NCI-H748 (cell line): ENCODE results near the gene ADGRV1.
"Not testable (repeated sequence)": the region's sequence is repeated elsewhere in the genome, so short reads cannot be mapped to it uniquely, and the experiment has no call there.

ENCODE experiments used
- DNase-seq: peaks from one replicate; lab custom pipeline; 2025; ENCODE audit not compliant: unreplicated experiment; lab: John Stamatoyannopoulos, UW

ADGRV1 gene

GRCh38 chr5:90586469-90586868 is 27.9 kb downstream of the ADGRV1 start:
- no peak for DNase-seq

GRCh38 chr5:90590170-90590569 is 31.6 kb downstream of the ADGRV1 start:
- no peak for DNase-seq

- not testable (repeated sequence) for DNase-seq
These were observed 34.5 kb downstream of the ADGRV1 start for GRCh38 chr5:90593083-90593482.

GRCh38 chr5:90595766-90596165 is 37.2 kb downstream of the ADGRV1 start:
- DNase-seq, result not testable (repeated sequence)

GRCh38 chr5:90598293-90598692 is 39.7 kb downstream of the ADGRV1 start:
- no peak for DNase-seq

- DNase-seq, result not testable (repeated sequence)
These were observed 41.7 kb downstream of the ADGRV1 start for GRCh38 chr5:90600307-90600706.

GRCh38 chr5:90601468-90601867 is 42.9 kb downstream of the ADGRV1 start:
- DNase-seq, result no peak

- no peak for DNase-seq
These were observed 44.1 kb downstream of the ADGRV1 start for GRCh38 chr5:90602681-90603080.

GRCh38 chr5:90606539-90606938 is 47.9 kb downstream of the ADGRV1 start:
- peak; percentile 47 for DNase-seq

- no peak for DNase-seq
These were observed 54.3 kb downstream of the ADGRV1 start for GRCh38 chr5:90612919-90613318.

GRCh38 chr5:90613459-90613858 is 54.9 kb downstream of the ADGRV1 start:
- DNase-seq, result no peak

- no peak for DNase-seq
These were observed 55.4 kb downstream of the ADGRV1 start for GRCh38 chr5:90613918-90614504.

GRCh38 chr5:90615355-90615754 is 56.8 kb downstream of the ADGRV1 start:
- DNase-seq, result no peak

- no peak for DNase-seq
These were observed 59.5 kb downstream of the ADGRV1 start for GRCh38 chr5:90618071-90618470.

- not testable (repeated sequence) for DNase-seq
These were observed 61.2 kb downstream of the ADGRV1 start for GRCh38 chr5:90619762-90620161.

GRCh38 chr5:90621848-90622247 is 63.3 kb downstream of the ADGRV1 start:
- no peak for DNase-seq

GRCh38 chr5:90626493-90626892 is 67.9 kb downstream of the ADGRV1 start:
- no peak for DNase-seq

GRCh38 chr5:90628492-90628891 is 69.9 kb downstream of the ADGRV1 start:
- DNase-seq, result no peak

GRCh38 chr5:90632791-90633190 is 74.2 kb downstream of the ADGRV1 start:
- DNase-seq, result no peak

GRCh38 chr5:90636948-90637347 is 78.4 kb downstream of the ADGRV1 start:
- no peak for DNase-seq

GRCh38 chr5:90637731-90638130 is 79.1 kb downstream of the ADGRV1 start:
- no peak for DNase-seq

- DNase-seq, result no peak
These were observed 80.3 kb downstream of the ADGRV1 start for GRCh38 chr5:90638878-90639277.

- DNase-seq, result peak; percentile 21
These were observed 82.0 kb downstream of the ADGRV1 start for GRCh38 chr5:90640484-90641059.
